ENCODE results near the gene TEAD2. TPM values are rescaled to one million over a fixed set of nuclear protein-coding genes. Genes with fewer than 3 reads are reported as not detected.
A peak's percentile ranks its signal among the peaks of the same experiment; 100 is the strongest.
"Not testable (repeated sequence)": the region's sequence is repeated elsewhere in the genome, so short reads cannot be mapped to it uniquely, and the experiment has no call there.

The TEAD2 gene
- total RNA-seq, 2 experiments from 2014 or later, result not detected

DNA sequence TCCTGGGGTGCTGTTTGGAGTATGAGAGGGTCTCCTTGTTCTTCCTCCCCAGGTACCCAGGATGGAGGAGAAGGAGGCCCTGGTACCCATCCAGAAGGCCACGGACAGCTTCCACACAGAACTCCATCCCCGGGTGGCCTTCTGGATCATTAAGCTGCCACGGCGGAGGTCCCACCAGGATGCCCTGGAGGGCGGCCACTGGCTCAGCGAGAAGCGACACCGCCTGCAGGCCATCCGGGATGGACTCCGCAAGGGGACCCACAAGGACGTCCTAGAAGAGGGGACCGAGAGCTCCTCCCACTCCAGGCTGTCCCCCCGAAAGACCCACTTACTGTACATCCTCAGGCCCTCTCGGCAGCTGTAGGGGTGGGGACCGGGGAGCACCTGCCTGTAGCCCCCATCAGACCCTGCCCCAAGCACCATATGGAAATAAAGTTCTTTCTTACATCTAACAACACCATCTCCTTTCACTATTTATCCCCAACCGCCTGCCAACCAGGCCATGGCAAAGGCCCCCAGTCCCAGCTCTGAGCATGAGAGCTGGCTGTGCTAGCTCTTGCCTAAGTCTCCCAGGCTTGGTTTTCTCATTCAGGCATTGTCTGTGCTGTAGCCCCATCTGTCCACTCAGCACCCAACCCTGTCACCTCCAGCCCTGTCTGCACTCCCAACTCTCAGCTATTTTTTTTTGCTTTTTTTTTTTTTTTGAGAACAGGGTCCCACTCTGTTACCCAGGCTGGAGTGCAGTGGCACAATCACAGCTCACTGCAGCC, 12.6 kb upstream of the TEAD2 start:
- H3K9me3 Mint-ChIP-seq (ENCODE audit: low read depth), result peaks cover 6% of the 10 kb centered on the region
- no peaks in the 10 kb centered on the region for H3K4me1 Mint-ChIP-seq
- H3K4me3 Mint-ChIP-seq, result no peak overlapping the region
- CTCF ChIA-PET, result interaction anchor here (0.6 to 1.4 kb wide), 3 partner anchors 8 to 176 kb away, joined by 3 read pairs; no protein-coding TSS in a partner anchor
- ATAC-seq, result no peak
- peaks cover 18% of the 10 kb centered on the region for H3K27me3 Mint-ChIP-seq
- no peak for DNase-seq
- no peaks in the 10 kb centered on the region for H3K36me3 Mint-ChIP-seq
- no peak overlapping the region for H3K27ac Mint-ChIP-seq

DNA sequence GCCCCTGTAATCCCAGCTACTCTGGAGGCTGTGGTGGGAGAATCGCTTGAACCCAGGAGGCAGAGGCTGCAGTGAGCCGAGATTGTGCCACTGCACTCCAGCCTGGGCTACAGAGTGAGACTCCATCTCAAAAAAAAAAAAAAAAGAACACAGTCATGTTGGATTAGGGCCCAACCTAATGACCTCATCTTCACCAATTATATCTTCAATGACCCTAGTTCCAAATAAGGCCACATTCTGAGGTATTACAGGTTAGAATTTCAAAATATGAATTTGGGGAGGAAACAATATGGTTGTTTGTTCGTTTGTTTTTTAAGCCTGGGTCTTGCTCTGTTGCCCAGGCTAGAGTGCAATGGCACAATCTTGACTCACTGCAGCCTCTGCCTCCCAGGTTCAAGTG, 11.0 kb upstream of the TEAD2 start:
- CTCF ChIA-PET; H3K27ac Mint-ChIP-seq; DNase-seq; H3K4me3 Mint-ChIP-seq; H3K4me1 Mint-ChIP-seq; ATAC-seq; H3K36me3 Mint-ChIP-seq; H3K9me3 Mint-ChIP-seq (ENCODE audit: low read depth): not testable (repeated sequence)
- H3K27me3 Mint-ChIP-seq, result peaks cover 18% of the 10 kb centered on the region

DNA sequence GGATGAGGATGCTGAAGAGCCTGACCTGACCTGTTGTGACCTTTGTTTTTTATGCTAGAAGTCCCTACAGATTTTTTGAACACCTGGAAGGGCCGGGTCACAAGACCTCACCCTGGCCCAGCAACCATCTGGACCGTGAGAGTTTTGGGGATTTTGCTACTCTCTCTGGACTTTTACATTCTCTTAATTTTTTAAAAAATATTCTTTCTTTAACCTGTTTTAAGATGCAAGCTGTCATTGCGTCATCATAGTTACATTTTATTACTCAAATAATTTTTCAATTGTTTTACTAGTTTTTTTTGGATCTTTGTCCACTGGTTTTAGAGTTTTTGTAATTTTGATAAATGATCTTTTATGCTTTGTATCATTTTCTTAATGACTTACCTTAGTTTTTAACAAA, 9.0 kb upstream of the TEAD2 start:
- Mint-ChIP-seq H3K27me3 (peaks cover 13% of the 10 kb centered on the region), H3K4me3 (no peak overlapping the region), H3K4me1 (no peaks in the 10 kb centered on the region), H3K27ac (no peak overlapping the region), H3K9me3 (ENCODE audit: low read depth) (peaks cover 9% of the 10 kb centered on the region), H3K36me3 (no peaks in the 10 kb centered on the region)
- CTCF ChIA-PET, result no interaction called here
- ATAC-seq, result no peak
- DNase-seq, result no peak

DNA sequence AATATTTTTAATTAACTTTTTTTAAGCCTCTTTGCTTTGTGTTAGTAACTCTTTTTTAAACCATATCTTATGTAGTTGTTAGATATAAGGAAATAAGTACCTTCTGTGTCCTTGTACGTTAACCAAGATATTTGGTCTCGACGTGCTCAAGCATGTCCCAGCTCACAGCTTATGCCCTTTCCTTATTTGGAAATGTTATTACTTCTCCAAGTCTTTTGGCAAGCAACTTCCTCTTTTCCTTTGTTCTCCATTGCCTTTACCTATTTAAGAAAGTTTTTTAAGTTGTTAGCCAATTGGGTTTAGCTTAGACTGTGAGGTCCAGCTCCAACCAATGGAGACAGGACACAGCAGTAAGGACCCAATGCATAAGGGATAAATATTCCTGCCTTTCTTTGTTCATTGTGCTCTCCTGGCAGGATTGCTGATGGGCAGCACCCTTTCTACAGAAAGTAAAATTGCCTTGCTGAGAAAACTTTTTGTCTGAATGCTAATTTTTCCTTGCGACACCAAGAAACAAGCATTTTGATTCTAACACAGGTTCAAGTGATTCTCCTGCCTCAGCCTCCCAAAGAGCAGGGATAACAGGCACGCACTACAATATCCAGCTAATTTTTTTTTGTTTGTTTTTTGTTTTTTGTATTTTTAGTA, 6.6 kb upstream of the TEAD2 start:
- ATAC-seq, result no peak
- no peak for DNase-seq
- CTCF ChIA-PET, result interaction anchor here (2.1 kb wide), 1 partner anchor 23 kb away, joined by 6 read pairs; no protein-coding TSS in a partner anchor
- H3K4me1 Mint-ChIP-seq, result no peaks in the 10 kb centered on the region
- H3K9me3 Mint-ChIP-seq (ENCODE audit: low read depth), result peaks cover 9% of the 10 kb centered on the region
- H3K4me3 Mint-ChIP-seq, result no peak overlapping the region
- peaks cover 16% of the 10 kb centered on the region for H3K27me3 Mint-ChIP-seq
- no peak overlapping the region for H3K27ac Mint-ChIP-seq
- H3K36me3 Mint-ChIP-seq, result no peaks in the 10 kb centered on the region

DNA sequence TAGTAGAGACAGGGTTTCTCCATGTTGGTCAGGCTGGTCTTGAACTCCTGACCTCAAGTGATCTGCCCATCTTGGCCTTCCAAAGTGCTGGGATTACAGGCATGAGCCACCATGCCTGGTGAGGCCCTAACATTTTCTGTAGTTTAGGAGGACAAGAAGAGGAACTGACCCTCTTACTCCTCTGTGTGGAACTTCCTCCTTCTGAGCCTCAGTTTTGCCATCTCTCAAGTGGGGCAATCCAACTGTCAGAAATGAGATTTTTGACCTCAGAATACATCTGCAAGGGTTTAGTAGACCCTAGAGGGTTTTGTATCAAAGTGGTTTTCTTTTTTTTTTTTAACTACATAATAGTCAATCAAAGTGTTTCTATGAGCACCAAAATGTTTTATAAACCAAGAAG, 3.9 kb upstream of the TEAD2 start:
- H3K4me3 Mint-ChIP-seq, result no peak overlapping the region
- no peaks in the 10 kb centered on the region for H3K4me1 Mint-ChIP-seq
- H3K36me3 Mint-ChIP-seq, result no peaks in the 10 kb centered on the region
- CTCF ChIA-PET, result interaction anchor here (0.8 to 1.4 kb wide), 2 partner anchors 9 to 79 kb away, joined by 3 to 6 read pairs; no protein-coding TSS in a partner anchor
- H3K9me3 Mint-ChIP-seq (ENCODE audit: low read depth), result peaks cover 9% of the 10 kb centered on the region
- H3K27ac Mint-ChIP-seq, result no peak overlapping the region
- peaks cover 13% of the 10 kb centered on the region for H3K27me3 Mint-ChIP-seq
- DNase-seq (no peak), ATAC-seq (no peak)

DNA sequence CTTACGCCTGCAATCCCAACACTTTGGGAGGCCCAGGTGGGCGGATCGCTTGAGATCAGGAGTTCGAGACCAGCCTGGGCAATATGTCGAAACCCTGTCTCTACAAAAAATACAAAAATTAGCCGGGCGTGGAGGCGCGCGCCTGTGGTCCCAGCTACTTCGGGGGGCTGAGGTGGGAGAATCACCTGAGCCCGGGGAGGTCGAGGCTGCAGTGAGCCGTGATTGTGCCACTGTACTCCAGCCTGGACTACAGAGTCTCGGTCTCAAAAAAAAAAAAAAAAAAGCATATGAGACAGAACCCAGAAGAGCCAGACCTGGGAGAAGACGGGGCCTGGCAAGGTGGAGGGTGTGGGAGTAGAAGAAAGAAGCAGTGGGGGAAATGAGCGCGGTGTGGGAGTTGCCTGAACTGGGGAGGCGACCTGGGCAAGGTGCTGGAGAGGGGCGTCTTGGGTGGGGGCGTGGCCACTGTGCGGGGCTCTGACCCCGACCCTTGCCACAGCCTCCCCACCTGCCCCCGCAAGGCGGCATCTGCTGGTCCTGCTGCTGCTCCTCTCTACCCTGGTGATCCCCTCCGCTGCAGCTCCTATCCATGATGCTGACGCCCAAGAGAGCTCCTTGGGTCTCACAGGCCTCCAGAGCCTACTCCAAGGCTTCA, 2.0 kb upstream of the TEAD2 start:
- ATAC-seq (no peak), DNase-seq (no peak)
- Mint-ChIP-seq H3K27ac (no peak overlapping the region), H3K4me1 (no peaks in the 10 kb centered on the region), H3K4me3 (no peak overlapping the region), H3K9me3 (ENCODE audit: low read depth) (no peaks in the 10 kb centered on the region), H3K27me3 (peaks cover 11% of the 10 kb centered on the region), H3K36me3 (no peaks in the 10 kb centered on the region)
- CTCF ChIA-PET, result no interaction called here

DNA sequence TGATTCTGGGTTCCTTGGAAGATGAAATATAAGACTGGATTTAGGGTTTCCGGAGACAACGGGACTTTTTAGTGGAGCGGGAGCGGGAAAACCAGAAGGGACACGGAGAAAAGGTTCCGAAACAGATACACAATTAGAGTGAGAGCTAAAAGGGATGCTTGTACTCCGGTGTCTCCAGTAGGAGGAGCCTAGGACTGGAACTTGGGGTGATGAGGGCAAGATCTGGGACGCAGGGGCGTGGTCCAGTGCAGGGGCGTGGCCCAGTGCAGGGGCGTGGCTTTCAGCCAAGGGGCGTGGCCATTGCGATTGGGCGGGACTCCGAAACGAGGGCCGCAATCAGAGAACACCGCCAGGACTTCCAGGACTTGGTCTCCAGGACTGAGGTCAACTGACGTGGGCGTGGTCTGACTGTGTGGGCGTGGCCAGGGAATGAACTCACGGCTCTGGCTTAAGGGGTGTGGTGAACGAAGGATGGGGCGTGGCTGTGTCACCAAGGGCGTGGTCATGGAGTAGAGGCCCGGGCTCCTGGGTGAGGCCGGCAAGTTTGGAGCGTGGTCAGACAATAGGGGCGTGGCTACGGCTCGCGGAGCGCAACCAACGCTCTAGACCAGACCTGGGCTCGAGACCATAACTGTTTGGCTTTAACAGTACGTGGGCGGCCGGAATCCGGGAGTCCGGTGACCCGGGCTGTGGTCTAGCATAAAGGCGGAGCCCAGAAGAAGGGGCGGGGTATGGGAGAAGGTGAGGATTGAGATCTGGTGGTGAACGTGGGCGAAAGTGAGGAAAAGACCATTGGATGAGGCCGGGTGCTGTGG, 1.3 kb upstream of the TEAD2 start, which contains the start of gene DKKL1:
TSS of gene DKKL1 (plus strand) at position 610 of the 815 bp plus-strand sequence. CDS start at position 732, 122 bp downstream.
- no peak within 1 kb of the TSS for H3K27ac Mint-ChIP-seq
- H3K4me1 Mint-ChIP-seq, result no peaks in the 10 kb centered on the region
- peaks cover 14% of the 10 kb centered on the region for H3K27me3 Mint-ChIP-seq
- no peaks in the 10 kb centered on the region for H3K36me3 Mint-ChIP-seq
- H3K9me3 Mint-ChIP-seq (ENCODE audit: low read depth), result no peaks in the 10 kb centered on the region
- ATAC-seq (peak; percentile 89), DNase-seq (peak; percentile 91)
- CTCF ChIA-PET, result interaction anchor here (0.8 to 0.9 kb wide), 2 partner anchors 107 to 316 kb away, joined by 3 to 4 read pairs; no protein-coding TSS in a partner anchor
- no peak within 1 kb of the TSS for H3K4me3 Mint-ChIP-seq

DNA sequence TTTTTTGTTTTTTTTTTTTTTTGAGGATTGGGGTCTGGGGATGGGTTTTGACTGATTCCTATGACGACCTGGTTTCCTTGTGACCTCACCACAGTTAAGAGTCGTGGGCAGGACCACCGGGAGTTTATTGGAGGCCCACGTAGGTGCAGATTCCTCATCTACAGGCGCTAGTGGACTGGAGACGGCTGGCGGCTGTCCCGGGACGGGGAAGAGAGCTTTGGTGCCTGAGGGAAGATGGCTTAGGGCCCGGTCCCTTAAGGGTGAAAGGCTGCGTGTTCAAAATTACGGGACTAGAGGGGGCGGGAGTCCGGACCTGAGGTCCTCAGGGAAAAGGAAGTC, 682 bp upstream of the TEAD2 start:
- Mint-ChIP-seq H3K4me1 (no peaks in the 10 kb centered on the region), H3K4me3 (no peak overlapping the region), H3K27me3 (peaks cover 14% of the 10 kb centered on the region), H3K36me3 (no peaks in the 10 kb centered on the region), H3K9me3 (ENCODE audit: low read depth) (no peaks in the 10 kb centered on the region), H3K27ac (no peak overlapping the region)
- no peak for ATAC-seq
- no peak for DNase-seq
- CTCF ChIA-PET, result interaction anchor here (0.8 to 0.9 kb wide), 2 partner anchors 108 to 317 kb away, joined by 3 to 4 read pairs; no protein-coding TSS in a partner anchor

DNA sequence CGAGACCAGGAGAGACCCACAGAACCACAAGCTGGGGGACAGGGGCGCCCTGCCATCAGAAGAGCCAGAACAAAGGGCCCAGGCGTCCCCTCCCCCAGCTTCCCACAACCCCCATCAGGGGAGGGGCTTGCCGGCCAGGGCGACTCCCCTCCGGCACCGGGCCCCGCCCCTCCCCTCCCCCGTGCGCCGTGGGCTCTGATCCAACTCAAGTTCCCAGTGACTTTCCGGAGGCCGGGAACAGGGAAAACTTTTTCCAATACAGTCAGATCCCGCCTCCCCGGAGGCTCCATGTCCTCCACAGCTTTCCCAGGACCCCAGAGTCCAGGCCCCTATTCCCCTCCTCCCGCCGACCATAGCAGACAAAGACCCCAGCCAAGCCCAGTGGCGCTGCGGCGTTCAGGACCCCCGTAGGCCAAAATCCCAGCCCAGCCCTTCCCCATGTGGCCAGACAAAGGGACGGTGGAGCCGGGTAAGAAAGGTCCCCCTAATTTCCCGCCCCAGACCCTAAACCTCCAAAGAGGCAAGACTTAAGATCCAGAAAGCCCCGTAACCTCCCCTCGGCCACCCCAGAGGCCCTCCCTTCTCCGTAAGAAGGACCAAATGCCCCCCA, 673 bp downstream of the TEAD2 start:
- CTCF ChIA-PET, result interaction anchor here (0.7 kb wide), 1 partner anchor 34 kb away, joined by 3 read pairs; no protein-coding TSS in a partner anchor
- Mint-ChIP-seq H3K27me3 (peaks cover 17% of the 10 kb centered on the region), H3K27ac (no peak overlapping the region), H3K36me3 (no peaks in the 10 kb centered on the region), H3K9me3 (ENCODE audit: low read depth) (no peaks in the 10 kb centered on the region), H3K4me3 (no peak overlapping the region), H3K4me1 (no peaks in the 10 kb centered on the region)
- ATAC-seq, result no peak
- DNase-seq, result no peak

DNA sequence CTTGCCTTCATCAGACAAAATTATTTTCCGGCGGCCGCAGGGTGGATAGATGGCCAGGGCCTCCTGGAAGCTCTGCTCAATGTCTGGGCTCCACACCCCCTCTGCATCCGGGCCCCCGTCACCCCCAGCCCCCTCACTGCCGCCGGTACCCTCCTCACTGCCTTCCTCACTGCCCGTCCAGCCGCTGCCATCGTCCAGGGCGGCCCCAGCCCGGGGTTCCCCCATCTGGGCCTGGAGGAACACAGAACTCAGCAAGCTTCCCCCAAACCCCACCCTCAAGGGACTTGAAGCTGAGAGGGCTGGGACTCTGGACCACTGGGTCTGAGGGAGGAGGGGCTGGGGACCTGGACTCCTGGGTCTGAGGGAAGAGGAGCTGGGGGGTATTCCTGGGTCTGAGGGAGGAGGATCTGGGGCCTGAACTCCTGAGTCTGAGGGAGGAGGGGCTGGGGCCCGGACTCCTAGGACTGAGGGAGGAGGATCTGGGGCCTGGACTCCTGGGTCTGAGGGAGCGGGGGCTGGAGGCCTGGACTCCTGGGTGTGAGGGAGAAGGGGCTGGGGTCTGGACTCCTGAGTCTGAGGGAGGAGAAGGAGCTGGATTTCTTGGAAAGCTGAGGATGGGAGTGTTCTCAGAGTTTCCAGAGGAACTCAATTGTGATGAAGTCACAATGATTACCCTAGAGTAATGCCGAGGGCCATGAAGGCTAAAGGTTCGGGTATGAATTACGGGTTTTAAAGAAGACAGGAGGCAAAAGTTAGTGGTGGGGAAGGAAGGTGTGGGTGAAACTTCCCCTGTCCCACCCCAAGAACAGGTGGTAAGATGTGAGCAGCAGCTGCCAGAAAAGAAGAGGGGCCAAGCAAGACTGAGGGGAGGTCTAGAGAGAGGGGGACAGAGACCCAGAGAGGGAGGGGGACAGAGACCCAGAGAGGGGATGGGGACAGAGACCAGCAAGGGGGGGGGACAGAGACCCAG, 2.1 kb downstream of the TEAD2 start:
- no peak overlapping the region for H3K4me3 Mint-ChIP-seq
- no peaks in the 10 kb centered on the region for H3K9me3 Mint-ChIP-seq (ENCODE audit: low read depth)
- H3K27ac Mint-ChIP-seq, result no peak overlapping the region
- CTCF ChIA-PET, result interaction anchor here (0.6 kb wide), 1 partner anchor 14 kb away, joined by 3 read pairs; no protein-coding TSS in a partner anchor
- peaks cover 27% of the 10 kb centered on the region for H3K27me3 Mint-ChIP-seq
- DNase-seq (no peak), ATAC-seq (no peak)
- no peaks in the 10 kb centered on the region for H3K36me3 Mint-ChIP-seq
- peaks cover 2% of the 10 kb centered on the region for H3K4me1 Mint-ChIP-seq

DNA sequence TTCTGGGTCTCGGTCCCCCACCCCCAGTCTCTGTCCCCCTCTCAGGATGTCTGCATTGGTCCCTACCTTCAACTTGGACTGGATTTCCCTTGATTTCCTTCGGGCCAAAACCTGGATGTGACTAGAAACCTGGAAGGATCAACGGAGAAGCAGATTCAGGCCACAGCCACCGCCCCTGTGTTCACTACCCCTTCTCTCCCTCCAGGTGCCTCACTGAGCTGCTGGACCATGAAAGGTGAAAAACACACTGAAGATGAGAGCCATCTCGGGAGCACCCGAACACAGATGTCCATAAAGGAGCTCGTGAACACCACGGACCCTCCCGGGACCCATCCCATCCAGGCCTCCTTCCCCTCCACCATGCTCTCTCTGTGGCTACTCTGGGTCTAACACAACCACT, 5.0 kb downstream of the TEAD2 start:
- ATAC-seq (no peak), DNase-seq (no peak)
- CTCF ChIA-PET, result interaction anchor here (0.8 kb wide), 1 partner anchor 112 kb away, joined by 3 read pairs; no protein-coding TSS in a partner anchor
- Mint-ChIP-seq H3K4me3 (no peak overlapping the region), H3K4me1 (peaks cover 2% of the 10 kb centered on the region), H3K27ac (no peak overlapping the region), H3K9me3 (ENCODE audit: low read depth) (no peaks in the 10 kb centered on the region), H3K36me3 (no peaks in the 10 kb centered on the region), H3K27me3 (peaks cover 22% of the 10 kb centered on the region)

DNA sequence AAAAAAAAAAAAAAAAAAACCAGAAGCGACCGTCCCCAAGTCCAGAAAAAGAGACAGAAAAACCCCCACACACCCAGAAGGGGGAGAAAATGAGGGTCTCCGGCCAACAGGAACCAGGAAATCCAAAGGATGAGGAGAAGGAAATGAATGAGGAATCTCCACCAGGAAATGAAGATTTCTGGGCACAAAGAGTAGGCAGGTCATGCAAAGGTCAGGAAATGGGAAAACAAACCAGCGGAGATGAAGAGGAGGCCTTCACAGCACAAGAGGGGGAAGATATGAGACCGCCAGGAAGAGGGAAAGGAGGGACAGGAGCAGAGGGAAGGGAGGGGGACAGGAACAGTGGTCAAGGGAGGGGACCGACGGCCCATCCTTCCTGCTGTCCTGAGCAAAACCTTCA, 5.8 kb downstream of the TEAD2 start:
- Mint-ChIP-seq H3K4me1 (peaks cover 2% of the 10 kb centered on the region), H3K27ac (no peak overlapping the region), H3K27me3 (peaks cover 22% of the 10 kb centered on the region), H3K9me3 (ENCODE audit: low read depth) (no peaks in the 10 kb centered on the region), H3K4me3 (no peak overlapping the region), H3K36me3 (no peaks in the 10 kb centered on the region)
- CTCF ChIA-PET, result no interaction called here
- ATAC-seq (no peak), DNase-seq (no peak)
